Ovary (tissue), 9 donors: ENCODE measurements around the gene EEF1AKMT3. TPM values are rescaled to one million over a fixed set of nuclear protein-coding genes. Genes with fewer than 3 reads are reported as not detected.

ENCODE experiments used
- DNase-seq, 5 donors: peaks; one replicate each; pipeline ENCODE4 v3.0.0-alpha.2; 2019 to 2020
- H3K27ac ChIP-seq, 2 donors: fragments of 200-600 bp; one replicate each; pipeline versions ENCODE4 v1.5.1 to v1.8.0; 2019 to 2022
- H3K27me3 ChIP-seq: fragments of 200-600 bp; one replicate; pipeline ENCODE4 v1.8.0; 2022
- H3K36me3 ChIP-seq: fragments of 200-600 bp; sonication (generic); one replicate; pipeline ENCODE4 v1.5.1; 2019
- H3K4me1 ChIP-seq: one replicate; pipeline ENCODE4 v1.8.1; 2013; ENCODE audit warnings: mild to moderate bottlenecking, moderate library complexity; ENCODE audit not compliant: insufficient read depth
- H3K4me3 ChIP-seq: fragments of 200-600 bp; sonication (generic); one replicate; pipeline ENCODE4 v1.5.1; 2017
- H3K9me3 ChIP-seq, 2 donors: fragments of 200-600 bp in 1 of 2; sonication (generic) in 1 of 2; one replicate each; pipeline versions ENCODE4 v1.5.1 to v1.8.1; 2013 to 2019; ENCODE audit warnings: mild to moderate bottlenecking in 1 of 2, moderate library complexity in 1 of 2
- EP300 ChIP-seq: sonication (generic); formaldehyde crosslinking; IDR thresholded peaks from one replicate; pipeline ENCODE4 v1.6.1; 2017; ENCODE audit warnings: antibody characterized with exemption
- POLR2A ChIP-seq: fragments of 450-650 bp; IDR thresholded peaks from one replicate; pipeline ENCODE4 v1.6.1; 2017; ENCODE audit warnings: antibody characterized with exemption, mild to moderate bottlenecking, moderate library complexity
- WGBS, 3 donors: extraction: QIAGEN DNeasy Blood & Tissue Kit in 1 of 3; methylation state at CpG; one replicate each; pipeline versions ENCODE4 v1.1.5 to v1.1.7; 2013 to 2017; 5-methylcytosine and 5-hydroxymethylcytosine counted together
- intact Hi-C, 4 donors: fragments of 100-400 bp; cut with DNase I; formaldehyde crosslinking; loops; one replicate each; pipeline versions ENCODE4 v1.11.0 to v1.15.1; 2022 to 2023
- polyA plus RNA-seq, 2 donors: library from polyadenylated mRNA; stranded (reverse); fragments of 200-250 nt in 1 of 2; fragments of 350-450 nt in 1 of 2; fragmentation: Illumina TruSeq in 1 of 2; extraction: RNeasy Lipid Tissue Mini Kit (QIAGEN cat#74804) in 1 of 2; gene quantifications; one replicate each; pipeline ENCODE4 v1.2.3, GENCODE V29; 2013 to 2014
- total RNA-seq, 7 donors: library from RNA; depleted of rRNA in 2 of 7; stranded (reverse); fragments of >200 nt in 2 of 7; fragmentation: NEBNext Ultra II Directional in 3 of 7; extraction: Animal tissue kit (Norgen Biotek cat#: 25700) in 3 of 7; gene quantifications; one replicate each; pipeline versions ENCODE4 v1.1.0 to v1.2.4, GENCODE V29; 2016 to 2023
- TF ChIP-seq, protein P1 (sequence below), 3 donors: fragments of 450-650 bp in 2 of 3; fragments of 200-600 bp in 1 of 3; IDR thresholded peaks; one replicate each; pipeline versions ENCODE4 v1.5.1 to v1.8.0; 2016 to 2022; ENCODE audit warnings: antibody characterized with exemption in 3 of 3, mild to moderate bottlenecking in 1 of 3
- donor health status: DM: no; HTN: no; CAD: no; lungs with moderate emphysema.
- donor health status: DM: no; HTN: no; CAD: no.
- donor health status: Bipolar disorder and iron deficiency.
- donor health status: DM: yes; HTN: yes; CAD: no.
- donor health status: DM: no; HTN: no; CAD: no.
- donor health status: DM: yes; HTN: yes; CAD: no.

The EEF1AKMT3 gene
- total and polyA plus RNA-seq, 9 donors, result 10.4 to 18.0 (median 15.0) TPM

GRCh38 chr12:57749061-57749460 lies 23.4 kb upstream of the EEF1AKMT3 start:
- WGBS, 3 donors, result 83 to 89% (median 87%) methylated on average over 5 of the region's 5 CpGs

DNA sequence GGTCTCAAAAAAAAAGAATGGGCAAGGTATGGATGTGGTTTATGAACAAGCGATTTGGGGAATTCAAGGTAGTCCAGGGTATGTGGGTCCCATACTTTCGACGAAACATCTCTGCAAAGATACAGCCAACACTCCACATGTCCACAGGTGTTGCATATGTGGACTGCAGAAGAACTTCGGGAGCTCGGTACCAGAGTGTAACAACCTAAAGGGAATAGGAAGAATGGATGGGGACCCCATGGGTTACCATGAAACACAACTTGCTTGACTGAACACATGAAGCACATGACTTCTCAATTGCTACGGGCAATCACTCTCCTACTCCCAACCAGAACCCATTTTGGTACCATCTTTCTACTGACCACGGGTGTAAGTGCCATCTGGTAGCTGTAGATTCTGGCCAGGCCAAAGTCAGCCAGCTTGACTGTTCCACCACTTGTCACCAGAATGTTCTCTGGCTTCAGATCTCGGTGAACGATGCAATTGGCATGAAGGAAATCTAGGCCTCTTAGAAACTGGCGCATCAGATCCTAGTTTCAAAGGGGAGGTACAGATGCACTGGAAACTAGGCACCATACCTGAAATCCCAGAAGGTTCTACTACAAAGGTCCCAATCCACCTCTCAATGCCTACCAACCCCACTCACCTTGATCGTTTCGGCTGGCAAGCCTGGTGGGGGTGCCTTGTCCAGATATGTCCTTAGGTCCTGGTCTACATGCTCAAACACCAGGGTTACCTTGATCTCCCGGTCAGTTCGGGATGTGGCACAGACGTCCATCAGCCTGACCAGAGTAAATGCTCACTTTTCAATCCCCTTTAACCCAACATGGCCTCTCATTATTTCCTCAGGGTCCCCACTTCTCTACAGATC lies 21.6 kb upstream of the EEF1AKMT3 start:
- H3K36me3 ChIP-seq, result no peaks in the 10 kb centered on the region
- H3K4me1 ChIP-seq, result peaks cover 8% of the 10 kb centered on the region
- TF ChIP-seq, protein P1, sequence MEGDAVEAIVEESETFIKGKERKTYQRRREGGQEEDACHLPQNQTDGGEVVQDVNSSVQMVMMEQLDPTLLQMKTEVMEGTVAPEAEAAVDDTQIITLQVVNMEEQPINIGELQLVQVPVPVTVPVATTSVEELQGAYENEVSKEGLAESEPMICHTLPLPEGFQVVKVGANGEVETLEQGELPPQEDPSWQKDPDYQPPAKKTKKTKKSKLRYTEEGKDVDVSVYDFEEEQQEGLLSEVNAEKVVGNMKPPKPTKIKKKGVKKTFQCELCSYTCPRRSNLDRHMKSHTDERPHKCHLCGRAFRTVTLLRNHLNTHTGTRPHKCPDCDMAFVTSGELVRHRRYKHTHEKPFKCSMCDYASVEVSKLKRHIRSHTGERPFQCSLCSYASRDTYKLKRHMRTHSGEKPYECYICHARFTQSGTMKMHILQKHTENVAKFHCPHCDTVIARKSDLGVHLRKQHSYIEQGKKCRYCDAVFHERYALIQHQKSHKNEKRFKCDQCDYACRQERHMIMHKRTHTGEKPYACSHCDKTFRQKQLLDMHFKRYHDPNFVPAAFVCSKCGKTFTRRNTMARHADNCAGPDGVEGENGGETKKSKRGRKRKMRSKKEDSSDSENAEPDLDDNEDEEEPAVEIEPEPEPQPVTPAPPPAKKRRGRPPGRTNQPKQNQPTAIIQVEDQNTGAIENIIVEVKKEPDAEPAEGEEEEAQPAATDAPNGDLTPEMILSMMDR (IDR thresholded peaks at IDR 0.05), result no peak
- TF ChIP-seq EP300 (no peak), POLR2A (no peak)
- DNase-seq, result no peak
- 79 to 83% (median 83%) methylated on average over 15 of the region's 15 CpGs for WGBS, 3 donors
- H3K27me3 ChIP-seq, result no peaks in the 10 kb centered on the region
- peak overlapping the region; percentile 82 for H3K4me3 ChIP-seq
- H3K9me3 ChIP-seq, result no peaks in the 10 kb centered on the region
- H3K27ac ChIP-seq, result peak overlapping the region; percentile 31 to 50
- intact Hi-C loops, result no loop called here

More at GRCh38 chr12:57749061-57749460, 23.4 kb upstream of the EEF1AKMT3 start:
- peaks cover 9% of the 10 kb centered on the region for H3K4me1 ChIP-seq
- H3K27me3 ChIP-seq, result no peaks in the 10 kb centered on the region
- H3K9me3 ChIP-seq, result no peaks in the 10 kb centered on the region
- DNase-seq, result no peak
- TF ChIP-seq EP300 (no peak), POLR2A (no peak)
- no peak overlapping the region for H3K4me3 ChIP-seq
- no peaks in the 10 kb centered on the region for H3K36me3 ChIP-seq
- intact Hi-C loops, result no loop called here
- no peak overlapping the region for H3K27ac ChIP-seq

GRCh38 chr12:57751432-57751787 lies 21.0 kb upstream of the EEF1AKMT3 start:
- intact Hi-C loops, result no loop called here
- Histone ChIP-seq H3K27ac (peak overlapping the region; percentile 31 to 50), H3K4me1 (peaks cover 9% of the 10 kb centered on the region), H3K4me3 (peak overlapping the region; percentile 82), H3K36me3 (no peaks in the 10 kb centered on the region), H3K27me3 (no peaks in the 10 kb centered on the region), H3K9me3 (no peaks in the 10 kb centered on the region)
- WGBS, 3 donors, result 5 to 9% (median 6%) methylated on average over 8 of the region's 8 CpGs
- TF ChIP-seq EP300, result no peak
- no peak for TF ChIP-seq POLR2A
- TF ChIP-seq, protein P1 (IDR thresholded peaks at IDR 0.05), result no peak
- peak in 1 of 5 donors; percentile 44 for DNase-seq

DNA sequence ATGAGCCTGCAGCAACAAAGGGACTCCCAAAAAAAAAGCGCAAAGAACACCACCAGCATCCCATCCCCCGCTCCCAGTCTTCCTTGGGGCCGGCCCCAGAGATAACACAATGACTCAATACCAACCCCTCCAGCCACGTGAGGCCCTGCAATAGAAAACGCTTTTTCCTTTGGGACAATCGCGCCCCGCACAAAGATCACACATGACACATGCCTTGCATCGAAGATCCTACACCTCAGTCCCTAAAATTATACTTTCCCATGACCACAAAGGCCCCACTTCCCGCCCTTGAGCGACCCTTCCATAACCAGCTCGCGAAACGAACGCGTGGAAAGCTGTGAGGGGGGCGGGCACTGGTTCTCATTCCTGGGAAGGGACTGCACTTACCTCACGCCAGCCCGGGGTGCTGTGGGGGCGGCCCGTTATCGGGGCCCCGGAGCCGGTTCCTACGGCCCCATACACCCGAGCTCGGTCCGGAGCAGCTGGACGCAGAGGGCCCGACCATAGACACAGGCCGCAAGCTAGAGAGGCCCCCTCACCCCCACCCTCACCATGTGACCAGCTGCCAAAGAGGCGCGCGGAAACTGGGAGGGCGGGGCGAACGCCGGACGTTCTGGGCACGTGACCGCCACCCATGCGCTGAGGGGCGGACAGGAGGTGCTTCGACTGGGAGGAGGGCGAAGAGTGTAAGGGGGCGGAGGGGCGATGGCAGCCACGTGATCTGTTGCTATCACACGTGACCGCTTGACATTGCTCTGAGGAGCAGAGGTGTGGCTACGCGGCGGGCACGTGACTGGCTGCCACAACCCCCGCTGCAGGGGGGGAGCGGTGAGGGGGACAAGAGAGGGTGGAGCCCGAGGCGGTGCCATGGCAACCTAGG lies 20.4 kb upstream of the EEF1AKMT3 start, which contains the start of gene CDK4:
Gene CDK4 (minus strand): TSS at position 523 of the 880 bp plus-strand sequence. CDS start 593 bp downstream, outside the sequence.
- Histone ChIP-seq H3K27me3 (no peaks in the 10 kb centered on the region), H3K4me1 (peaks cover 9% of the 10 kb centered on the region), H3K36me3 (no peaks in the 10 kb centered on the region), H3K9me3 (no peaks in the 10 kb centered on the region), H3K4me3 (peak within 1 kb of the TSS; percentile 82), H3K27ac (peak within 1 kb of the TSS; percentile 31 to 50)
- peak; percentile 99 for DNase-seq
- intact Hi-C loops, result no loop called here
- WGBS, 3 donors, result 0 to 2% (median 0%) methylated on average over 56 to 58 of the region's 58 CpGs
- TF ChIP-seq POLR2A (peak; percentile 78), EP300 (peak; percentile 30)
- TF ChIP-seq, protein P1 (IDR thresholded peaks at IDR 0.05), result peak in 1 of 3 donors; percentile 10
